ENCODE measurements around the gene SNX17. TPM values are rescaled to one million over a fixed set of nuclear protein-coding genes. Genes with fewer than 3 reads are reported as not detected.

Gene SNX17
- total and polyA plus RNA-seq, 2 of the 13 experiments (the other 11 are each of a cell fraction or from before 2014, with no cell fraction given) = 75.0 to 109 TPM

DNA sequence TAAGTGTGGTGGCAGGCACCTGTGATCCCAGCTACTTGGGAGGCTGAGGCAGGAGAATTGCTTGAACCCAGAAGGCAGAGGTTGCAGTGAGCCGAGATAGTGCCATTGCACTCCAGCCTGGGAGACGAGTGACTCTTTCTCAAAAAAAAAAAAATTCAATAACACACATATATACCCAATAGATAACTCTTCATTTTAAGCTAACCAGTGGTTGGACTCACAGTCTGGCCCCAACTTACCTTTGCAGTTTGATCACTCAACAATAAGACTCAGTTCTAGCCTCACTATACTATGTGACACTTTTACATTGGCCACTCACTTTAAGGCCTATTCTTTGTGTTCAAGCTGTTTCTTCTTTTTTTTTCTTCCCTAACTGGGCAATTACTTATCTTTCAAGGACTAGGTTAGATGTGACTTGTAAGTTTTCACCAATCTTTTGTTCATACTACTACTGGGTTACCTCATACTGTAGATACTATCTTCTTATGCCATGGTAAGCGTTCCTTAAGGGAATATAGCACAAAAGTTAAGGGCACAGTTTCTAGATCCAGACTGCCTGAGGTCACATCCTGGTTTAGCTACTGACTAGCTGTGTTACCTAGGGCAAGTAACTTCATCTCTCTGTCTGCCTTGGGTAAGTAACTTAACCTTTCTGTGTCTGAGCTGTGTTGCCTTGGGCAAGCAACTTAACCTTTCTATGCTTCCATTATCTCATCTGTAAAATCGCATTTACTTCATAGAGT lies 7.6 kb upstream of the SNX17 start:
- FAIRE-seq (no peak), ATAC-seq (no peak)
- POLR2A ChIA-PET = interaction anchor here (1.5 to 2.9 kb wide), 4 partner anchors 9 to 59 kb away, joined by 3 to 16 read pairs (median 12); partner anchors contain the start of gene MPV17
- TF ChIP-seq ZC3H13 (CRISPR knock-in tag; IDR thresholded peaks at IDR 0.05) = peak; percentile 60; the same call in 1 of the 2 replicates
- TF ChIP-seq PHF21A (CRISPR knock-in tag; IDR thresholded peaks at IDR 0.05) = no peak
- no peak for TF ChIP-seq CEBPB (IDR thresholded peaks at IDR 0.05; ENCODE audit: borderline replicate concordance, low read depth, low read length)
- peak; percentile 83 for TF ChIP-seq PAF1 (CRISPR knock-in tag; IDR thresholded peaks at IDR 0.05)
- TF ChIP-seq, protein P1, sequence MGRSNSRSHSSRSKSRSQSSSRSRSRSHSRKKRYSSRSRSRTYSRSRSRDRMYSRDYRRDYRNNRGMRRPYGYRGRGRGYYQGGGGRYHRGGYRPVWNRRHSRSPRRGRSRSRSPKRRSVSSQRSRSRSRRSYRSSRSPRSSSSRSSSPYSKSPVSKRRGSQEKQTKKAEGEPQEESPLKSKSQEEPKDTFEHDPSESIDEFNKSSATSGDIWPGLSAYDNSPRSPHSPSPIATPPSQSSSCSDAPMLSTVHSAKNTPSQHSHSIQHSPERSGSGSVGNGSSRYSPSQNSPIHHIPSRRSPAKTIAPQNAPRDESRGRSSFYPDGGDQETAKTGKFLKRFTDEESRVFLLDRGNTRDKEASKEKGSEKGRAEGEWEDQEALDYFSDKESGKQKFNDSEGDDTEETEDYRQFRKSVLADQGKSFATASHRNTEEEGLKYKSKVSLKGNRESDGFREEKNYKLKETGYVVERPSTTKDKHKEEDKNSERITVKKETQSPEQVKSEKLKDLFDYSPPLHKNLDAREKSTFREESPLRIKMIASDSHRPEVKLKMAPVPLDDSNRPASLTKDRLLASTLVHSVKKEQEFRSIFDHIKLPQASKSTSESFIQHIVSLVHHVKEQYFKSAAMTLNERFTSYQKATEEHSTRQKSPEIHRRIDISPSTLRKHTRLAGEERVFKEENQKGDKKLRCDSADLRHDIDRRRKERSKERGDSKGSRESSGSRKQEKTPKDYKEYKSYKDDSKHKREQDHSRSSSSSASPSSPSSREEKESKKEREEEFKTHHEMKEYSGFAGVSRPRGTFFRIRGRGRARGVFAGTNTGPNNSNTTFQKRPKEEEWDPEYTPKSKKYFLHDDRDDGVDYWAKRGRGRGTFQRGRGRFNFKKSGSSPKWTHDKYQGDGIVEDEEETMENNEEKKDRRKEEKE (IDR thresholded peaks at IDR 0.05) = no peak
- TF ChIP-seq, protein P2, sequence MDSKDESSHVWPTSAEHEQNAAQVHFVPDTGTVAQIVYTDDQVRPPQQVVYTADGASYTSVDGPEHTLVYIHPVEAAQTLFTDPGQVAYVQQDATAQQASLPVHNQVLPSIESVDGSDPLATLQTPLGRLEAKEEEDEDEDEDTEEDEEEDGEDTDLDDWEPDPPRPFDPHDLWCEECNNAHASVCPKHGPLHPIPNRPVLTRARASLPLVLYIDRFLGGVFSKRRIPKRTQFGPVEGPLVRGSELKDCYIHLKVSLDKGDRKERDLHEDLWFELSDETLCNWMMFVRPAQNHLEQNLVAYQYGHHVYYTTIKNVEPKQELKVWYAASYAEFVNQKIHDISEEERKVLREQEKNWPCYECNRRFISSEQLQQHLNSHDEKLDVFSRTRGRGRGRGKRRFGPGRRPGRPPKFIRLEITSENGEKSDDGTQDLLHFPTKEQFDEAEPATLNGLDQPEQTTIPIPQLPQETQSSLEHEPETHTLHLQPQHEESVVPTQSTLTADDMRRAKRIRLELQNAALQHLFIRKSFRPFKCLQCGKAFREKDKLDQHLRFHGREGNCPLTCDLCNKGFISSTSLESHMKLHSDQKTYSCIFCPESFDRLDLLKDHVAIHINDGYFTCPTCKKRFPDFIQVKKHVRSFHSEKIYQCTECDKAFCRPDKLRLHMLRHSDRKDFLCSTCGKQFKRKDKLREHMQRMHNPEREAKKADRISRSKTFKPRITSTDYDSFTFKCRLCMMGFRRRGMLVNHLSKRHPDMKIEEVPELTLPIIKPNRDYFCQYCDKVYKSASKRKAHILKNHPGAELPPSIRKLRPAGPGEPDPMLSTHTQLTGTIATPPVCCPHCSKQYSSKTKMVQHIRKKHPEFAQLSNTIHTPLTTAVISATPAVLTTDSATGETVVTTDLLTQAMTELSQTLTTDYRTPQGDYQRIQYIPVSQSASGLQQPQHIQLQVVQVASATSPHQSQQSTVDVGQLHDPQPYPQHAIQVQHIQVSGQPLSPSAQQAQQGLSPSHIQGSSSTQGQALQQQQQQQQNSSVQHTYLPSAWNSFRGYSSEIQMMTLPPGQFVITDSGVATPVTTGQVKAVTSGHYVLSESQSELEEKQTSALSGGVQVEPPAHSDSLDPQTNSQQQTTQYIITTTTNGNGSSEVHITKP (CRISPR knock-in tag; IDR thresholded peaks at IDR 0.05; ENCODE audit: low read depth) = no peak
- TF ChIP-seq, protein P3, sequence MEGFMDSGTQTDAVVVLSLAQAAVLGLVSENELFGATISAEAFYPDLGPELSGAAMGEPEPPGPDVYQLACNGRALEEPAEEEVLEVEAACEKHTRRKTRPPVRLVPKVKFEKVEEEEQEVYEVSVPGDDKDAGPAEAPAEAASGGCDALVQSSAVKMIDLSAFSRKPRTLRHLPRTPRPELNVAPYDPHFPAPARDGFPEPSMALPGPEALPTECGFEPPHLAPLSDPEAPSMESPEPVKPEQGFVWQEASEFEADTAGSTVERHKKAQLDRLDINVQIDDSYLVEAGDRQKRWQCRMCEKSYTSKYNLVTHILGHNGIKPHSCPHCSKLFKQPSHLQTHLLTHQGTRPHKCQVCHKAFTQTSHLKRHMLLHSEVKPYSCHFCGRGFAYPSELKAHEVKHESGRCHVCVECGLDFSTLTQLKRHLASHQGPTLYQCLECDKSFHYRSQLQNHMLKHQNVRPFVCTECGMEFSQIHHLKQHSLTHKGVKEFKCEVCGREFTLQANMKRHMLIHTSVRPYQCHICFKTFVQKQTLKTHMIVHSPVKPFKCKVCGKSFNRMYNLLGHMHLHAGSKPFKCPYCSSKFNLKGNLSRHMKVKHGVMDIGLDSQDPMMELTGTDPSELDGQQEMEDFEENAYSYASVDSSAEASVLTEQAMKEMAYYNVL (CRISPR knock-in tag; IDR thresholded peaks at IDR 0.05; ENCODE audit: borderline replicate concordance) = no peak
- no peak for TF ChIP-seq IKZF4 (CRISPR knock-in tag; IDR thresholded peaks at IDR 0.05; ENCODE audit: borderline replicate concordance, low read depth, not compliant biosample characterization)
- TF ChIP-seq POLR2A (IDR thresholded peaks at IDR 0.05; ENCODE audit: insufficient read depth in 1 of 2, low read depth in 2 of 2, low read length in 2 of 2) = 0 out of 4 replicates have a peak, but pooled peaks of 1 of the 2 experiments have one; percentile 16
- TF ChIP-seq POLR2AphosphoS2 (IDR thresholded peaks at IDR 0.05; ENCODE audit: low read depth, low read length) = 0 out of 2 replicates have a peak, but pooled peaks have one; percentile 41
- TF ChIP-seq, protein P4, sequence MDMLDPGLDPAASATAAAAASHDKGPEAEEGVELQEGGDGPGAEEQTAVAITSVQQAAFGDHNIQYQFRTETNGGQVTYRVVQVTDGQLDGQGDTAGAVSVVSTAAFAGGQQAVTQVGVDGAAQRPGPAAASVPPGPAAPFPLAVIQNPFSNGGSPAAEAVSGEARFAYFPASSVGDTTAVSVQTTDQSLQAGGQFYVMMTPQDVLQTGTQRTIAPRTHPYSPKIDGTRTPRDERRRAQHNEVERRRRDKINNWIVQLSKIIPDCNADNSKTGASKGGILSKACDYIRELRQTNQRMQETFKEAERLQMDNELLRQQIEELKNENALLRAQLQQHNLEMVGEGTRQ (IDR thresholded peaks at IDR 0.05; ENCODE audit: low read depth, low read length) = no peak
- TF ChIP-seq, protein P4 (CRISPR knock-in tag; IDR thresholded peaks at IDR 0.05; ENCODE audit: borderline replicate concordance) = no peak
- peak; percentile 80 for TF ChIP-seq SSRP1 (CRISPR knock-in tag; IDR thresholded peaks at IDR 0.05)

More for the DNA sequence above, 7.6 kb upstream of the SNX17 start:
- peaks cover 22% of the 10 kb centered on the region for H3K4me1 ChIP-seq (ENCODE audit: insufficient read depth, low read length)
- WGBS (ENCODE audit: low lambda C conversion rate) = 96% methylated on average over 4 of the region's 4 CpGs
- no peak overlapping the region for H3K4me2 ChIP-seq (ENCODE audit: low read depth, low read length)
- H3K27ac ChIP-seq (ENCODE audit: extremely low read length, insufficient read depth, low read length) = no peak overlapping the region
- no TSS peak for BruUV-seq (replicated peaks)
- intact Hi-C loops (cut with micrococcal nuclease; ENCODE audit: unreplicated experiment) (no loop called here), in situ Hi-C loops (cut with HindIII; ENCODE audit: extremely low pct_ligation_motif_present, low pct_unique_long_range_greater_than_20kb) (no loop called here)
- DNase-seq (ENCODE audit: low spot score) = no peak
- H3K79me2 ChIP-seq (ENCODE audit: insufficient read depth, low read length) = peaks cover 10% of the 10 kb centered on the region
- H3K36me3 ChIP-seq (replicated peaks in 1 of 2; ENCODE audit: control insufficient read depth in 1 of 2, insufficient read depth in 2 of 2, low read length in 2 of 2) = peaks cover 17 to 38% of the 10 kb centered on the region in 2 experiments
- H2AFZ ChIP-seq (ENCODE audit: low read length) = no peak overlapping the region
- H4K20me1 ChIP-seq (ENCODE audit: insufficient read depth, low read length) = no peaks in the 10 kb centered on the region
- CTCF ChIA-PET (ENCODE audit: low intra/inter-chr PET ratio, low total read pairs) = no interaction called here
- no peak overlapping the region for H3K4me3 ChIP-seq (replicated peaks in 1 of 3; ENCODE audit: insufficient read depth in 1 of 3, low read depth in 2 of 3, low read length in 3 of 3)
- no peak overlapping the region for H3K9ac ChIP-seq (ENCODE audit: insufficient read depth, low read depth, low read length)
- H3K27me3 ChIP-seq (ENCODE audit: control insufficient read depth in 1 of 2, insufficient read depth in 2 of 2, low read length in 2 of 2) = no peaks in the 10 kb centered on the region
- H3K9me3 ChIP-seq (ENCODE audit: low read length) = no peaks in the 10 kb centered on the region

All from HepG2 (cell line).